H1 (cell line): ENCODE results near the gene NHERF2. TPM values are rescaled to one million over a fixed set of nuclear protein-coding genes. Genes with fewer than 3 reads are reported as not detected.

ENCODE experiments used
- CTCF ChIA-PET: fragments of 300-600 bp; sonication (Branson Sonifier 250); formaldehyde crosslinking; loops from one replicate; lab custom pipeline; 2021; ENCODE audit not compliant: partially characterized antibody; lab: Charles Lee
- POLR2A ChIA-PET: fragments of 300-600 bp; sonication (Branson Sonifier 250); formaldehyde crosslinking; loops from one replicate; lab custom pipeline; 2021; ENCODE audit warnings: inconsistent platforms; ENCODE audit not compliant: partially characterized antibody; lab: Charles Lee
- DNase-seq, 2 experiments: peaks; one replicate each; pipeline versions ENCODE4 v3.0.0 to v3.0.0-alpha.2; 2010 to 2022; ENCODE audit warnings: low spot score in 2 of 2, low read depth in 1 of 2, mixed read lengths in 1 of 2
- FAIRE-seq: peaks from 2 replicates; lab custom pipeline; 2011; peaks lifted over from hg19 to GRCh38; lab: Jason Lieb, UNC
- H2AFZ ChIP-seq: 2 replicates; pipeline ENCODE4 v1.8.1; 2012; ENCODE audit warnings: low read length, inconsistent platforms
- H2AK5ac ChIP-seq: 2 replicates; pipeline ENCODE4 v1.6.1; 2013; ENCODE audit warnings: low read depth, low read length
- H2BK120ac ChIP-seq: replicated peaks from 2 replicates; pipeline ENCODE3; 2013; ENCODE audit warnings: low read depth, low read length, inconsistent platforms
- H2BK12ac ChIP-seq: 2 replicates; pipeline ENCODE4 v1.6.1; 2013; ENCODE audit warnings: low read depth, low read length
- H2BK15ac ChIP-seq: 2 replicates; pipeline ENCODE4 v1.6.1; 2013; ENCODE audit warnings: low read length
- H2BK20ac ChIP-seq: 2 replicates; pipeline ENCODE4 v1.6.1; 2013; ENCODE audit warnings: low read length
- H2BK5ac ChIP-seq: 2 replicates; pipeline ENCODE4 v1.6.1; 2013; ENCODE audit warnings: low read depth, low read length
- H3K14ac ChIP-seq: 2 replicates; pipeline ENCODE4 v1.6.1; 2013; ENCODE audit warnings: inconsistent platforms; ENCODE audit not compliant: insufficient read length
- H3K18ac ChIP-seq: 2 replicates; pipeline ENCODE4 v1.6.1; 2013; ENCODE audit warnings: low read length; ENCODE audit errors: extremely low read depth
- H3K23ac ChIP-seq: 2 replicates; pipeline ENCODE4 v1.6.1; 2013; ENCODE audit warnings: inconsistent platforms; ENCODE audit not compliant: insufficient read length
- H3K23me2 ChIP-seq: 2 replicates; pipeline ENCODE4 v1.6.1; 2013; ENCODE audit warnings: low read depth, low read length
- H3K27ac ChIP-seq: 2 replicates; pipeline ENCODE4 v1.6.1; 2011; ENCODE audit warnings: low read depth, low read length, inconsistent platforms
- H3K27me3 ChIP-seq, 4 experiments: replicated peaks in 1 of 4; 1 replicate in 1 of 4; 2 replicates in 3 of 4; pipeline versions ENCODE4 v1.6.1 to v1.8.1; 2011 to 2013; ENCODE audit warnings: low read length in 3 of 4, mild to moderate bottlenecking in 3 of 4, inconsistent platforms in 2 of 4, mixed read lengths in 2 of 4, moderate library complexity in 1 of 4; ENCODE audit not compliant: control insufficient read depth in 3 of 4, insufficient read depth in 3 of 4; ENCODE audit errors: extremely low read depth in 1 of 4
- H3K36me3 ChIP-seq, 4 experiments: 2 replicates each; pipeline versions ENCODE4 v1.6.1 to v1.8.1; 2011 to 2013; ENCODE audit warnings: mild to moderate bottlenecking in 4 of 4, low read length in 3 of 4, moderate library complexity in 2 of 4, control low read depth in 1 of 4, inconsistent platforms in 1 of 4; ENCODE audit not compliant: insufficient read depth in 4 of 4, control insufficient read depth in 2 of 4
- H3K4ac ChIP-seq: replicated peaks from 2 replicates; pipeline ENCODE3; 2013; ENCODE audit warnings: low read length, low read depth, mixed read lengths, inconsistent platforms; ENCODE audit not compliant: insufficient read length
- H3K4me1 ChIP-seq, 4 experiments: replicated peaks in 1 of 4; 1 replicate in 1 of 4; 2 replicates in 3 of 4; pipeline versions ENCODE4 v1.6.1 to v1.8.1; 2011 to 2013; ENCODE audit warnings: low read length in 3 of 4, inconsistent platforms in 2 of 4, mixed read lengths in 1 of 4; ENCODE audit not compliant: insufficient read depth in 4 of 4, control insufficient read depth in 3 of 4
- H3K4me2 ChIP-seq, 2 experiments: 2 replicates each; pipeline versions ENCODE4 v1.6.1 to v1.8.1; 2011 to 2013; ENCODE audit warnings: low read depth in 2 of 2, low read length in 2 of 2, control low read depth in 1 of 2, inconsistent platforms in 1 of 2, mild to moderate bottlenecking in 1 of 2; ENCODE audit not compliant: insufficient read depth in 1 of 2
- H3K4me3 ChIP-seq, 4 experiments: fragments of 200-600, 300-600 bp in 1 of 4; sonication (generic), shearing (Covaris generic), sonication (Bioruptor Twin) in 1 of 4; 2 replicates each; pipeline versions ENCODE4 v1.5.1 to v1.8.1; 2011 to 2016; ENCODE audit warnings: low read length in 4 of 4, low read depth in 3 of 4, control low read depth in 2 of 4, inconsistent platforms in 2 of 4, mild to moderate bottlenecking in 2 of 4, mixed read lengths in 1 of 4, moderate library complexity in 1 of 4; ENCODE audit not compliant: insufficient read depth in 2 of 4; ENCODE audit errors: extremely low read depth in 1 of 4
- H3K56ac ChIP-seq: replicated peaks from 2 replicates; pipeline ENCODE3; 2013; ENCODE audit warnings: low read depth, mild to moderate bottlenecking, mixed read lengths, low read length, inconsistent platforms; ENCODE audit not compliant: insufficient read length
- H3K79me1 ChIP-seq: 2 replicates; pipeline ENCODE4 v1.6.1; 2013; ENCODE audit warnings: low read depth, low read length, control low read depth
- H3K79me2 ChIP-seq, 2 experiments: 2 replicates each; pipeline versions ENCODE4 v1.6.1 to v1.8.1; 2012 to 2013; ENCODE audit warnings: low read length in 2 of 2, mild to moderate bottlenecking in 2 of 2, inconsistent platforms in 1 of 2; ENCODE audit not compliant: insufficient read depth in 2 of 2, control insufficient read depth in 1 of 2
- H3K9ac ChIP-seq, 4 experiments: replicated peaks in 1 of 4; 1 replicate in 1 of 4; 2 replicates in 3 of 4; pipeline versions ENCODE4 v1.6.1 to v1.8.1; 2011 to 2013; ENCODE audit warnings: low read depth in 3 of 4, low read length in 3 of 4, control low read depth in 2 of 4, mild to moderate bottlenecking in 2 of 4, moderate library complexity in 2 of 4, inconsistent platforms in 1 of 4; ENCODE audit errors: extremely low read depth in 1 of 4
- H3K9me3 ChIP-seq, 2 experiments: 2 replicates each; pipeline versions ENCODE4 v1.6.1 to v1.8.1; 2012 to 2013; ENCODE audit warnings: mild to moderate bottlenecking in 2 of 2, moderate library complexity in 2 of 2, control low read depth in 1 of 2, inconsistent platforms in 1 of 2, low read depth in 1 of 2, low read length in 1 of 2, mixed read lengths in 1 of 2; ENCODE audit not compliant: insufficient read depth in 2 of 2
- H4K20me1 ChIP-seq, 2 experiments: replicated peaks in 1 of 2; 2 replicates each; pipeline versions ENCODE3 to v1.8.1; 2011 to 2013; ENCODE audit warnings: inconsistent platforms in 2 of 2, low read length in 2 of 2, mild to moderate bottlenecking in 1 of 2; ENCODE audit not compliant: insufficient read depth in 2 of 2, control insufficient read depth in 1 of 2
- H4K5ac ChIP-seq: 2 replicates; pipeline ENCODE4 v1.6.1; 2013; ENCODE audit warnings: low read length, low read depth, mixed read lengths, inconsistent platforms; ENCODE audit not compliant: insufficient read length
- H4K8ac ChIP-seq: 2 replicates; pipeline ENCODE4 v1.8.0; 2013; ENCODE audit warnings: mild to moderate bottlenecking, moderate library complexity, low read length, inconsistent platforms; ENCODE audit not compliant: insufficient read depth; ENCODE audit errors: extremely low read depth
- H4K91ac ChIP-seq: replicated peaks from 2 replicates; pipeline ENCODE3; 2013; ENCODE audit warnings: low read length, mixed read lengths, inconsistent platforms; ENCODE audit not compliant: insufficient read length
- NANOG ChIP-seq: IDR thresholded peaks from 2 replicates; pipeline ENCODE4 v1.6.1; 2011; ENCODE audit warnings: low read length, low read depth, mild to moderate bottlenecking, inconsistent platforms; ENCODE audit not compliant: insufficient read depth, poor library complexity, severe bottlenecking
- WGBS, 2 experiments: shearing (Covaris generic) in 1 of 2; methylation state at CpG; one replicate each; pipeline versions ENCODE4 v1.1.6 to v1.1.7; 2013 to 2015; ENCODE audit warnings: low lambda C conversion rate in 2 of 2, mixed read lengths in 2 of 2, inconsistent platforms in 1 of 2, low coverage in 1 of 2, missing lambda C conversion rate in 1 of 2; ENCODE audit not compliant: insufficient replicate concordance in 2 of 2, insufficient coverage in 1 of 2, insufficient read length in 1 of 2; ENCODE audit errors: extremely low coverage in 1 of 2, missing lambda C conversion rate in 1 of 2; 5-methylcytosine and 5-hydroxymethylcytosine counted together
- polyA plus RNA-seq, 7 experiments: library from polyadenylated mRNA; depleted of rRNA in 3 of 7; stranded (reverse) in 5 of 7; unstranded in 2 of 7; fragments of >200 nt in 5 of 7; fragments of 200-250 nt in 2 of 7; gene quantifications; 1 replicate in 5 of 7; 2 replicates in 1 of 7; 4 replicates in 1 of 7; pipeline versions ENCODE4 v1.2.1 to v1.2.3, GENCODE V29; 2011 to 2013; ENCODE audit warnings: missing spikeins in 2 of 7, mixed read lengths in 2 of 7
- total RNA-seq: library from RNA; stranded (reverse); fragmentation: NEBNext Ultra II Directional; extraction: Animal tissue kit (Norgen Biotek cat#: 25700); gene quantifications from 2 replicates; pipeline ENCODE4 v1.2.1, GENCODE V29; 2021
- TF ChIP-seq, protein P1 (sequence below): IDR thresholded peaks from 2 replicates; pipeline ENCODE4 v1.6.1; 2012; ENCODE audit warnings: low read length, inconsistent platforms

Gene NHERF2
- total and polyA plus RNA-seq, 2 of the 8 experiments (the other 6 are each of a cell fraction or from before 2014, with no cell fraction given), result 13.9 to 19.3 TPM

GRCh38 chr16:2001035-2001434, 25.7 kb upstream of the NHERF2 start:
- Histone ChIP-seq H3K4me3 (no peak overlapping the region), H2BK5ac (no peak overlapping the region), H4K8ac (no peak overlapping the region), H3K4me1 (peaks cover 0 to 15% (median 7%) of the 10 kb centered on the region in 4 experiments; a peak in 5 of 7 replicates), H2BK15ac (no peak overlapping the region), H3K9ac (no peak overlapping the region), H2AFZ (no peak overlapping the region), H3K4me2 (no peak overlapping the region), H3K27me3 (no peaks in the 10 kb centered on the region), H3K79me1 (0 out of 2 replicates have a peak, but pooled peaks cover 2% of the 10 kb centered on the region), H3K9me3 (no peaks in the 10 kb centered on the region), H3K18ac (no peak overlapping the region), H2BK20ac (no peak overlapping the region), H3K56ac (no peak overlapping the region), H3K14ac (no peak overlapping the region), H2AK5ac (no peak overlapping the region)
- DNase-seq, result no peak
- CTCF ChIA-PET, result interaction anchor here (1.3 to 2.8 kb wide), 2 partner anchors 15 to 21 kb away, joined by 3 to 6 read pairs; no protein-coding TSS in a partner anchor
- TF ChIP-seq, protein P1, sequence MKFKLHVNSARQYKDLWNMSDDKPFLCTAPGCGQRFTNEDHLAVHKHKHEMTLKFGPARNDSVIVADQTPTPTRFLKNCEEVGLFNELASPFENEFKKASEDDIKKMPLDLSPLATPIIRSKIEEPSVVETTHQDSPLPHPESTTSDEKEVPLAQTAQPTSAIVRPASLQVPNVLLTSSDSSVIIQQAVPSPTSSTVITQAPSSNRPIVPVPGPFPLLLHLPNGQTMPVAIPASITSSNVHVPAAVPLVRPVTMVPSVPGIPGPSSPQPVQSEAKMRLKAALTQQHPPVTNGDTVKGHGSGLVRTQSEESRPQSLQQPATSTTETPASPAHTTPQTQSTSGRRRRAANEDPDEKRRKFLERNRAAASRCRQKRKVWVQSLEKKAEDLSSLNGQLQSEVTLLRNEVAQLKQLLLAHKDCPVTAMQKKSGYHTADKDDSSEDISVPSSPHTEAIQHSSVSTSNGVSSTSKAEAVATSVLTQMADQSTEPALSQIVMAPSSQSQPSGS, result no peak
- no peak for TF ChIP-seq NANOG
- TF ChIP-seq, all 59 proteins: peak for 0
- Histone ChIP-seq H3K23ac (no peak overlapping the region), H4K91ac (no peak overlapping the region), H3K27ac (no peak overlapping the region), H2BK12ac (no peak overlapping the region), H3K79me2 (peaks cover 0 to 18% of the 10 kb centered on the region in 2 experiments; a peak in 2 of 4 replicates), H4K20me1 (peaks cover 19 to 49% of the 10 kb centered on the region in 2 experiments), H4K5ac (no peak overlapping the region), H3K36me3 (peaks cover 24 to 52% (median 42%) of the 10 kb centered on the region in 4 experiments), H2BK120ac (no peak overlapping the region), H3K23me2 (no peaks in the 10 kb centered on the region), H3K4ac (no peak overlapping the region)
- POLR2A ChIA-PET, result interaction anchor here (0.6 to 2.8 kb wide), 3 partner anchors 49 to 154 kb away, joined by 3 to 9 read pairs (median 5); partner anchors contain the start of gene TRAF7
- 91% methylated on average over 18 of the region's 19 CpGs; no CpG with 5 or more reads in 1 of the 2 experiments for whole genome bisulfite sequencing, 2 experiments
- FAIRE-seq, result no peak
